Measurements from ENCODE around the gene DENND4C. TPM values are rescaled to one million over a fixed set of nuclear protein-coding genes. Genes with fewer than 3 reads are reported as not detected.

The DENND4C gene
- total RNA-seq, 3 donors from 2014 or later, result 54.7 to 93.0 (median 72.3) TPM

DNA sequence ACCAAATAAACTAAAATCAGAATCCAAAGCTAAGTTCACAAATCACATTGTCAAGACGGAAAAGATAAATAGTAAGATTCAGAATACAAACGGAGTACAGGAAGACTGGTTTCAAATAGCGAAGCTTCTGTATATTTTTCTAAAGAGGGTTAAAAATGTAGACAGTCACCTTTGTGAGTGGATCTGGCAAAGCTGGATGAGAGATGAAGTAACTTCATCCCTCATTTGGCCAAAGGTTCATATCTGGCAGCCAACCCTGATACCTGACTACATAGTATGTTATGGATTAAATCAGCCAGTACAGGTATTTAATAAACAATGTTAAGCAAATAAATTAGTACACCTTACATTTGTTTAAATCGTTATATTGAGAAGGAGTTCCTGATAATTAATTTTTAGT, 21.3 kb upstream of the DENND4C start:
- no peak for ATAC-seq
- TF ChIP-seq, protein P1, sequence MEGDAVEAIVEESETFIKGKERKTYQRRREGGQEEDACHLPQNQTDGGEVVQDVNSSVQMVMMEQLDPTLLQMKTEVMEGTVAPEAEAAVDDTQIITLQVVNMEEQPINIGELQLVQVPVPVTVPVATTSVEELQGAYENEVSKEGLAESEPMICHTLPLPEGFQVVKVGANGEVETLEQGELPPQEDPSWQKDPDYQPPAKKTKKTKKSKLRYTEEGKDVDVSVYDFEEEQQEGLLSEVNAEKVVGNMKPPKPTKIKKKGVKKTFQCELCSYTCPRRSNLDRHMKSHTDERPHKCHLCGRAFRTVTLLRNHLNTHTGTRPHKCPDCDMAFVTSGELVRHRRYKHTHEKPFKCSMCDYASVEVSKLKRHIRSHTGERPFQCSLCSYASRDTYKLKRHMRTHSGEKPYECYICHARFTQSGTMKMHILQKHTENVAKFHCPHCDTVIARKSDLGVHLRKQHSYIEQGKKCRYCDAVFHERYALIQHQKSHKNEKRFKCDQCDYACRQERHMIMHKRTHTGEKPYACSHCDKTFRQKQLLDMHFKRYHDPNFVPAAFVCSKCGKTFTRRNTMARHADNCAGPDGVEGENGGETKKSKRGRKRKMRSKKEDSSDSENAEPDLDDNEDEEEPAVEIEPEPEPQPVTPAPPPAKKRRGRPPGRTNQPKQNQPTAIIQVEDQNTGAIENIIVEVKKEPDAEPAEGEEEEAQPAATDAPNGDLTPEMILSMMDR (IDR thresholded peaks at IDR 0.05), result no peak
- no peak for DNase-seq
- no peak overlapping the region for H3K4me3 ChIP-seq
- H3K36me3 ChIP-seq (ENCODE audit: low read depth), result no peaks in the 10 kb centered on the region
- H3K4me1 ChIP-seq (ENCODE audit: low read depth), result no peaks in the 10 kb centered on the region
- intact Hi-C loops (cut with DNase I, micrococcal nuclease), result no loop called here
- H3K9me3 ChIP-seq, result no peaks in the 10 kb centered on the region

DNA sequence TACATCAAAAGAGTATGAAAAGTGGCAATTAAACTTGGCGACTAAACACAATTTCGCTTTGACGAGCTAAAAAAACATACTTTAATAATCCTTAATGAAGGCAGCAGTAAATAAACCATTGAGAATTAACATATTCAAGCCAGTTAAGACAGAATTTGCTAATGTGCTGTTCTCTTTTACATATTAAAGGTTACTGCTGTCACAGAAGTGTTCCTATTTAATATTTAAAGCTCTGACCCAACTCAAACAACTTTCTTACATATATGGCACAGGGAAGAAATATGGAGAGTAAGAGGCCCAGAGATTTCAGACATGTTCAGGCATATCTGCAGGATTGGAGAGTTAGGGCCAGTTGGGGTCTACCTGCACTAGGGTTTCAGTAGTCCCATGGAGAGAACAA, 16.7 kb upstream of the DENND4C start:
- no peak overlapping the region for H3K4me3 ChIP-seq
- intact Hi-C loops (cut with DNase I, micrococcal nuclease), result no loop called here
- no peaks in the 10 kb centered on the region for H3K4me1 ChIP-seq (ENCODE audit: low read depth)
- TF ChIP-seq, protein P1 (IDR thresholded peaks at IDR 0.05), result no peak
- ATAC-seq (no peak), DNase-seq (no peak)
- no peaks in the 10 kb centered on the region for H3K9me3 ChIP-seq
- H3K36me3 ChIP-seq (ENCODE audit: low read depth), result no peaks in the 10 kb centered on the region

DNA sequence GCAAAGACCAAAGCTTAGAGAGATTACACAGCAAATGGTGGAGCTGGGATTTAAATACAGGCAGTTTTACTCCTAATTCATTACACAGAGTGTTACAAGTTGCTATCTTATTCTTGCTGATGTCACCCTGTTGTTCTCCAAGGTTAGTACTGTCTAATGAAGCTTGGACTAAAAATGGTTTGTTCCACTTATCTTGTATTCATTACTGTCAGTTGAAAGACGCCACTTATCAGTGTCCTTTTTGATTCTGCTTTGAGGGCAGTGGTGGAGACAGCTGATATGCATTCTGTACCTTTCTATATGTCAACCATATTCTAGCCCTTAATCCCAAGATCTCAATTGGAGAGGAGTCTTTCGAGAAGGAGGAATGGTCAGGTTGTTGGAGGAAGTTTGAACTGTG, 14.0 kb upstream of the DENND4C start:
- ATAC-seq (no peak), DNase-seq (no peak)
- TF ChIP-seq, protein P1 (IDR thresholded peaks at IDR 0.05), result no peak
- Histone ChIP-seq H3K36me3 (ENCODE audit: low read depth) (no peaks in the 10 kb centered on the region), H3K9me3 (no peaks in the 10 kb centered on the region), H3K4me1 (ENCODE audit: low read depth) (no peaks in the 10 kb centered on the region), H3K4me3 (no peak overlapping the region)
- intact Hi-C loops (cut with DNase I, micrococcal nuclease), result no loop called here

DNA sequence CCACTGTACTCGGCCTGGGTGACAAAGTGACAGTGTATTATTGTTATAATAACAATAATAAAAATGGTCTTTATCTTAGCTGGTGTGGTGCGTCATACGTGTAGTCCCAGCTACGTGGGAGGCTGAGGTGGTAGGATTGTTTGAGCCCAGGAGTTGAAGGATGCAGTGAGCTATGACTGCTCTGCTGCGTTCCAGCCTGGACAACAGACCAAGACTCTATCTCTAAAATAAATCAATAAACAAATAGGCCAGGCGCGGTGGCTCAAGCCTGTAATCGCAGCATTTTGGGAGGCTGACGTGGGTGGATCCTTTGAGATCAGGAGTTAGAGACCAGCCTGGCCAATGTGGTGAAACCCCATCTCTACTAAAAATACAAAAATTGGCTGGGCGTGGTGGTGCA, 9.2 kb upstream of the DENND4C start:
- no peak for DNase-seq
- Histone ChIP-seq H3K4me1 (ENCODE audit: low read depth) (no peaks in the 10 kb centered on the region), H3K9me3 (no peaks in the 10 kb centered on the region), H3K36me3 (ENCODE audit: low read depth) (no peaks in the 10 kb centered on the region), H3K4me3 (no peak overlapping the region)
- ATAC-seq, result no peak
- intact Hi-C loops (cut with DNase I, micrococcal nuclease), result no loop called here
- TF ChIP-seq, protein P1 (IDR thresholded peaks at IDR 0.05), result no peak

DNA sequence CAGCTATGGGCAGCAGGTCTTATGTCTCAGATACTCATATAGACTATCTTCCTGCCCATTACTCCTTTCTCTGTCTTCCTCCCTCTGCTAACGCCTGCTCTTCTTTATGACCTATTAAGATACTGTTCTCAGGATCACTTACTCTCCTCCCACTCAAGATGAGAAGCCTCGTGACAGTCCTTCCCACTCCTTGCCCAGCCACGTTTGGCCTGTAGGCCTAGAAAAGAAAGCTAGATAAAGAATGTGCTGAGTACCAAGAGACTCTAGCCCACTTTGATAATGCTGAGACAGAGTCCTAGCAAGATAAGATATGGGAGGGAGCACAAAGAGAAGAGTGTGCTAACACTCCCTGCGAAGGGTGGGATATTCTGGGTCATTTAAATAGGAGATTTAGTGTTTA, 6.8 kb upstream of the DENND4C start:
- intact Hi-C loops (cut with DNase I, micrococcal nuclease), result no loop called here
- H3K4me1 ChIP-seq (ENCODE audit: low read depth), result no peaks in the 10 kb centered on the region
- ATAC-seq, result no peak
- no peaks in the 10 kb centered on the region for H3K9me3 ChIP-seq
- H3K36me3 ChIP-seq (ENCODE audit: low read depth), result no peaks in the 10 kb centered on the region
- no peak for DNase-seq
- TF ChIP-seq, protein P1 (IDR thresholded peaks at IDR 0.05), result no peak
- no peak overlapping the region for H3K4me3 ChIP-seq

DNA sequence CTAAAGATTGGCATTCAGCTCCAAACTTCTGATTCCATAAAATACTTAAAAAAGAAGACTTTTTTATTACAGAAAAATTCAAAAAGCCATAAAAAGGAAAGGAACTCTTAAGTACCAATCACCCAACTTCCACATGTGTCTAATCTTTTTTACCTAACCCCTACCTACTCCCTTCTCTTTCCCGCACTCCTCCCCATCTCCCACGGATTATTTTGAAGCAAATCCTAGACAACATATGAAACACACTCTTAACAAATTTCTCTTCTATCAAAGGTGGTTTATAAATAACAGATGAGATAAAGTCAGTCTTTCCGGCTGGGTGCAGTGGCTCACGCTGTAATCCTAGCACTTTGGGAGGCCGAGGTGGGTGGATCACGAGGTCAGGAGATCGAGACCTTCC, 5.9 kb upstream of the DENND4C start:
- no peak overlapping the region for H3K4me3 ChIP-seq
- ATAC-seq (no peak), DNase-seq (no peak)
- no peaks in the 10 kb centered on the region for H3K36me3 ChIP-seq (ENCODE audit: low read depth)
- intact Hi-C loops (cut with DNase I, micrococcal nuclease), result no loop called here
- H3K9me3 ChIP-seq, result no peaks in the 10 kb centered on the region
- TF ChIP-seq, protein P1 (IDR thresholded peaks at IDR 0.05), result no peak
- H3K4me1 ChIP-seq (ENCODE audit: low read depth), result no peaks in the 10 kb centered on the region

Measured in mucosa of descending colon (tissue), 3 donors.